ENCODE results near the gene SAP30BP.

The SAP30BP gene

DNA sequence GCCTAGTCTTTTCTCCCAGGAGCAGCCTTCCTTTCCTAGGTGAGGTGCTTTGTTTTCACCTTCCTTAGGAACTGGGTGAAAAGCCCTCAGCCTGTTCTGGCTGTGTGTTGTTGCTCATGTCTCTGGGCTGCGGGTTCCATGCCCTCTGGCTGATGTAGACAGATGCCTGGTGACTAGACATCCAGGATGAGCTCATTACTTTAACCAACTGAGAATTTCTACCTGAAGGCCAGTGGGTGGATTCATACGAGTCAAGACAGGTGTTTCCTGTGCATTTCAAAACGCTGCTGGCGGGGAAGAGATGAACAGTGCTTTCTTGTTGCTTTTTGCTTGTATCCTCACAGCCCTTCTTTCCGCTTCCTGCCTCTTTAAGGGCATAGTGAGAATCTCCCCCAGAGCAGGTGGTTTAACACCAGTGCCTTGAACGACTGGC is 22.3 kb downstream of the SAP30BP start:
- peak; percentile 6 for DNase-seq (ENCODE audit: low read depth)

DNA sequence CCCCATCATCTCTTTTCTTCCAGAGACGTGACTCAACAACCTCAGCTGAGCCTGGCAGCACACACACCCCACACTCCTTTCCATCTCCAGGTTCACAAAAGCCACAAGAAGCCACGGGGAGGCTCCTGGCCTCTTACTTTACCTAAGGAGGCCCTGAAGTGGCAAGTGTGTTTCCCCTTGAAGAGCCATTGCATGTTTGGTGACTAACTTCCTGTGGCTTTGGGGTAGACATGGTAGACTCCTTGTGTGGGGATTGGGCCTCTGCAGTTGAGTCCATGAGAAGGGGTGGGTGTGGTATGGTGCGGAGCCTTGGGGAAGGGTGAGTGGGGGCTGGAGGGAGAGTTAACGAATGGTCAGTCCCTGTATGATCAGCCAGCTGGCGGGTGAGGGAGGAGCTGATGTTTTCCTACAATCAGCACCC is 24.2 kb downstream of the SAP30BP start:
- no peak for DNase-seq (ENCODE audit: low read depth)

DNA sequence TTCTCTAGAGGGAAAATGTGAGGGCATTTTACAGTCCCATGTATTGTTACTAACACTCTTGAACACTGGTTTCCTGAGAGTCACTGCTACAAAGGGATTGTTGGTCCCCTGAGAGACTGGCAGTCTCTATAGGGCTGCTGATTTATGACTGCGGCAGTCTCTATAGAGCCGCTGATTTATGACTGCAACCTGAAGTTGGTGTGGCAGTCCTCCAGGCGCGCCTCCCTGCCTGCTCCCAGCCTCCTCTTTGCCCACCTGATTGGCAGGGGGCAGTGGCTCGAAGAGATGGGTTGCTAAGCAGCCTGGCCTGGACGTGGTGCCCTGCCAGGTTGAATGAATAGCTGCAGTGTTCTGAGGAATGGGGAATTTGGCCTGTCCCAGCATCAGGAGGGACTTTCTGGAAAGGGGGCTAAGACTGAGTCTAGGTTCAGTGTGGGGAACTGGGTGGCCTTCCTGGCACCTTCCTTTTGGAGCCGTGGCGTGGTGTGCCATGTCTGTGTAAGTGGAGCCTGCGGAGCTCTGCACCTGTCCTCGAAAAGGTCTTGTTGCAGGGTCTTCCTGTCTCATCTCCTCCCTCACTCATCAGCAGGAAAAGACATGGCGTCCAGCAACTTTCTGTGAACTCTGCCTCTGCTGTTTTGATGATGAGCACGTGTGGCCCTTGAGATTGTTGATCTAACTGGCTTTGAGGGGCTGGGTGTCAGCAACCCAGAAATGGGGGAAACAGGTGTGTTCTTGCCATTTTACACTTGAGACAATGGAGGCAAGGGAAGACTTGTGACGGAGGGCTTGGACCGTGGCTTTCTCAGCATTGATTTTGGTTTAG is 24.9 kb downstream of the SAP30BP start:
- no peak for DNase-seq (ENCODE audit: low read depth)

DNA sequence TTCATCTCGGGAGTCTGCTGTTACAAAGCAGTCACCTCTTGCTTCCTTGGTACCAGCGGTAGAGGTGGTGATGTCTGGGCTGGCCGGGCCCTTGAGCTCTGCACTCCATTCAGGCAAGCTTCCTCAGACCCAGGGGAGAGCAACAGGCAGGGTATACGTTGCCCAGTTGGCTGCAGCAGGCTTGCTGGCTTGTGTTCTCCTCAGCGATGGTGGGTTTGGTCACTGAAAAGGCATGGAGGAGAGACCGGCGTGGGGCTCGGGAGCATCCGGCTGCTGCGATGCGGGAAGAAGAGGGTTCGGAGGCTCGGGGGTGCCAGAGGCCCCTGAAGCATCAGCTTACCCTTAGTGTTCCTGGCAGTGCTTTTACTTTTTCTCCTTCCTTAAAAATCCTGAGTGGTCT is 25.8 kb downstream of the SAP30BP start:
- DNase-seq (ENCODE audit: low read depth), result no peak

DNA sequence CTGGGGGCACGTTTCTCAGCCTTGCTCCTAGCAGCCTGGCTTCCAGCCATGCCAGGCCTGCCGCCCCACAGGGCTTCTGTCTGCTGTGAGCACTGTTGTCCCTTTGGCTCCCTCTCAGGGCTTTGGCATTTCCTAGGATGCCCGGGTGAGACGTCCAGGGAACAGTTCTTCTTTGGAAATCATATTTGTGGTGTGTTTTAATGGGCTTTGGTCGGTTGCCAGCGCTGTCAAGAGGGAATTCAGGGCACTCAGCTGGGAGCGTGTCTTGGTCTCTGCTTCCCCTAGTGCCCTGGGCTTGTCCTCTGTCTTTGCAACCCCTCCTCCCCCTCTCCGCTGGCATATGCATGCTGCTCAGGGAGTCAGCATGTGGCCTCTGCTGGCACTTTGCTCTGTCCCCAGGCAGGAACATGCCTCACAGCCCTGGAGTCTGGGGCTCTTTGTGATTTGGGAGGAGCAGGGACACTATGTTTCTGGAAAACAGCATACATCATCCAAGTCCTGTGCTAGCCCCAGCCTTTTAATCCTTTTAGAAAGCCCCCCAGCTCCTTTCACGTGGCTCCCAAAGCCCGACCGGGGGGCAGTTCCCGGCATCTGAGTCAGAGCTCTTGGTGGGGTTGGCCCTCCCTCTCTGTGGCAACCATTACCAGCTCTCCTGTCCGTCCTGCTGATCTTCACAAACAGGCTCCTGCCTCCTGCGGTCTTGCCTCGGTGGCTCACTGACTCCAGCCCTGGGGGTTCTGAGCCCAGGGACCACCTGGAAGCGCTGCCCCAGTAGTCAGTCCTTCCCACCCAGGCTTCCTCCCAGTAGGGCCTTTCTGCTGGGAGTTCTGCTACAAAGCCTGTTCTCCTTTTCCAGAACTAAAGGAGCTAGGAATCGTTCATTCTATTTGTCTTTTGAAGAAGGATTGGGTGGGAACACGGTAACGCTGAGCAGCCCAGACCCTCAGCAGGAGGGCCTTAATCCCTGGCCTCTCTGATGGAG is 26.7 kb downstream of the SAP30BP start:
- no peak for DNase-seq (ENCODE audit: low read depth)

DNA sequence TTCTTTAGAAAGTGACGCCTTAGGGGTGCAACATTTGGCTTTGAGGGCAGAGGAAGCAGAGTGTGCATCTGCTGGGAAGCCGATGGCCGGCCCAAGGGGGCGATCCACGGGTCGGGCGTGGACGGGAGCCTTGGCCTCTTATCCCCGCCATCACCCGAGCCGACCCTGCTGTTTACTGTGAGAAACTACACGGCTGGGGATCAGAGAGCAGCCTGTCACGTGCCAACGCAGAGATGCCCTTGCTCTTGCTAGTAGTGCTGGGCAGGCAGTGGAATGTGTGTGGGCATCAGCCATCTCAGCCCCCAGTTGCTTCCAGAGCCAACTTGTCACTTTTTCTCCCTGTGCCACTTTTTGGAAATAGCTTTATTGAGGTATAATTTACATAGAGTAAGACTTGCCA is 27.4 kb downstream of the SAP30BP start:
- no peak for DNase-seq (ENCODE audit: low read depth)

DNA sequence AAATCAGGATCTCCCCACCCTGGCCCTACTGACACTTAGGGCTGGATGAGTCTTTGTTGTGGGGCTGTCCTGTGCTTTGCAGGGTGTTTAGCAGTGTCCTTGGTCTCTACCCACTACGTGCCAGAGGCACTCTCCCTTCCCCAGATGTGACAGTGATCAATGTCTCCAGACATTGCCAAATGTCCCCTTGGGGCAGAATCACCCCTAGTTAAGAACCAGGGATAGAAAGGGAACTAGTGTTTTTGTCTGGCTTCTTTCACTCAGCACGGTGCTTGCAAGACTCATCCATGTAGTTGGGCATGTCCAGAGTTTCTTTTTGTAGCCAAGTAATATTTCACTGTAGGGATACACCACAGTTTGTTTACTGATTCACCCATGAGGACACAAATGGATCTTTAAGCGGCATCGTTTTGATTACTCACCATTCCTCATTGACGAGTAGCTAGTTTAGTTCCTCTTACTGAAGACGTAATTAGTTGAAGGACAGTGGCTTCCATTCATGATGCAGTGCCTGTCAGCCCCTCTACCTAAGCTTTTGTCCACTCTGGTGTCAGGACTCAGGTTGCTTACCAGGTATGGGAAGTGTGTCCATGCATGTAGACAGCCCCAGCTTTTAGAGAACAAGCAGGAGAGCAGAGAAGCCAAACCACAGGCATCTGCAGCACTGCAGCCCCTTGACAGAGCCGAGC is 28.1 kb downstream of the SAP30BP start:
- DNase-seq (ENCODE audit: low read depth), result no peak

DNA sequence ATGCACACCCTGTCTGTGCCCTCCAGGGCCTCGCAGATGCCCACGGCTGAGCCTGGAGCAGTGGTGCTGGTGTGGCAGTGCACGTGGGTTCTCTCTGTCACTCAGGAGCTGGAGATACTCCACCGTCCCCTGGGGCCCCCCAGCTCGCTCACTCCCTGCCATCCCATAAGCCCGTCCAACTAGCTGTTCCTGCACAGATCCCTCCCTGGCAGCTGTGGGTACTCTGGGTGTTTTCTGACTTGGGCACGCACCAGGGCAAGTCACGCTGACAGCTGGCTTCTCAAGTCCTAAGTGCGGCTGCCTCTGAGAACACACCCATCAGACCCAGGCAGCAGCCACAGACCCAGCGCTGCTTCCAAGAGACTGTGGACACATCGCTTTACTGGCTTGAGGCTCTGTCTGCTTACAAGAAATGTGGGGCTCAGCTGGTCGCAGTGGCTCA is 28.7 kb downstream of the SAP30BP start:
- DNase-seq (ENCODE audit: low read depth), result no peak

DNA sequence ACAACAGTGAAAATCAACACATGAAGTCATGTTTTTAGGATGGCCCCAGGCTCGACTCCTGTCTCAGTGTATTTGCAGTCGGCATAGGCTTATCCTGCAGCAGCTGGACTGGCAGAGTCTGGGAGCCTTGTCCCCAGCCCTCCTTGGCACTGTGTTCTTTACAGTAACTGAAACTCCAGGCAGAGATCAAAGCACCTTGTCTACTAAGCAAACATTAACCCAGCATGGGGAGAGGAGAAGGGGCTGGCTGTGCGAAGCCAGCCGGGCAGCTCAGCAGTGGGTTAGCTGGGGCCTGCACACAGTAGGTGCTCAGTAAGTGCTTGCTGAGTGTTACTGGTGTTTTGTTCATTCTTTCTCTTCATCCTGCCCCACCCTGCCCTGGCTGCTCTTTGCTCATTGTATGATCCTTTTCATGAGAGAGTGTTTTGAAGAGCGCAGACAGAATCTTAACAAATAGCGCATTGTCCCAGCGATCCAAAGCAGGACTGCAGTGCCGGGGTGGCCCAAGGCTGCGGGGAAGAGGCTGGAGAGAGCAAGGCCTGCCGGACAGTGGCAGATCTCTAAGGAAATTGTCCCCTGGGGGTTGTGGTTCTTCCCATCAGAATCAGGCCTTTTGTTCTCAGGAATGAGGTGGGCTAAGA is 30.6 kb downstream of the SAP30BP start:
- DNase-seq (ENCODE audit: low read depth), result no peak

DNA sequence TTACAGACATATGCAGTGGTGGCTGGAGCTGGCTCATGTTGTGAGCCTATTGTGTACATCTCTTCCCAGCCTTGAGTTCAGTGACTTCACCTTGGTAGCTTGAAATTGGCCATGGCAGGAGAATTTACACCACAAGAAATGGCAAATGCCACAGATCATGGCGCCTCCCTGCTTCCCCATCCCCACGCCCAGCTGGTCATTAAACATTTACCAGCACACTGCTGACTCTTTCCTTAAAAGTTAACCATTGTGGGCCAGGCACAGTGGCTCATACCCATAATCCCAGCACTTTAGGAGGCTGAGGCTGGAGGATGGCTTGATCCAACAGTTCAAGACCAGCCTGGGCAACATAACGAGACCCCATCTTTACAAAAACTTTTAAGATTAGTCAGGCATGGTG is 31.5 kb downstream of the SAP30BP start:
- no peak for DNase-seq (ENCODE audit: low read depth)

DNA sequence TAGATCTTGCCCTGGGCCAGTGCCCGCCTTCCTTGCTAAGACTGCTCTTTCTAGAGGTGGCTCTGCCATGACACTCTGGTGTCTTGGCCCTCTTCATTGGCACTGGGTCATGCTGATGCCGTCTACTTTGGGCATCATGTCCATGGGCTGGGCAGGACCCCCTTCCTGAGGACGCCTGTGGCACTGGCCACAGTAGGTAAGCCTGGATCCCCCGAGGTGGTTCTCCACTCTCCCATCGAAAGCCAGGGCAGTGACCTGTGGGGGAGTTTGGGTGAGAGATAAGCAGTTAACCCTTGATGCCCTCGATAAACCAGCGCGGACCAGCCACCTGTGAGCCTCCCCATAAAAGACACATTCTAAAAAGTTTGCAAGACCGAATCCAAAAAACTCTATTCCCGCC is 34.1 kb downstream of the SAP30BP start:
- no peak for DNase-seq (ENCODE audit: low read depth)

DNA sequence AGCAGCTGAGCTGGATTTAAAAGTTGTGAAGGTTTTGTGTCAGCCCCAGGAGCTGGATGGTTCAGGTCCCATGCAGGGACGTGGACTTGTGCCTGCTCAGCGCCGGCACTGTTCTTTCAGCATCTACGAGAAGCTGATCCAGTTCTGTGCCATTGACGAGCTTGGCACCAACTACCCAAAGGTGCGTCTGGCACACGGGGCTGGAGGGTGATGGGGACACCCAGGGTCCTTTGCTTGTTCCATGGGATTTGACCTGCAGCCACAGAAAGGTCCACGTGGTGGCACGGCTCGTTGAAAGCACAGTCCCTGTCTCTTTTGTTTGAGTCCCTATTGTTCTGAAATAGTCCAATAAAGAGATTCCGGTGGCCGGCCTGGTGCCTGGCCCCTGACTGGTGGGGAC is 36.1 kb downstream of the SAP30BP start:
- DNase-seq (ENCODE audit: low read depth), result no peak

DNA sequence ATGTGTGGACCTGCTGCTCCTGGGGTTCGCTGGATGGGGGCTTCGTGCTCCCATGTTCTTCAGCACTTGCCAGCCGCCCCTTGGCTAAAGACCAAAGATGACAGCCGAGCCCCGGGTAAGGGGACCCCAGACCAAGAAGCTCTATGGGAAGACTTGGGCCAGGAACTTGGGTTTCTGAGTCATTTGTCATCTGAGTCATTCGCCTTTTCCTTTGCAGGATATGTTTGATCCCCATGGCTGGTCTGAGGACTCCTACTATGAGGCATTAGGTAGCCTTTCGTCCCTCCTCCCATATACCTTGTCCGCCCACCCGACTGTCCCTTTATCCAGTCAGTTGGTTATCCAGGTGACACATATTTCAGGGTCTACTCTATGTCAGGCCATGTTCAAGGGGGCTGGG is 36.5 kb downstream of the SAP30BP start:
- no peak for DNase-seq (ENCODE audit: low read depth)

DNA sequence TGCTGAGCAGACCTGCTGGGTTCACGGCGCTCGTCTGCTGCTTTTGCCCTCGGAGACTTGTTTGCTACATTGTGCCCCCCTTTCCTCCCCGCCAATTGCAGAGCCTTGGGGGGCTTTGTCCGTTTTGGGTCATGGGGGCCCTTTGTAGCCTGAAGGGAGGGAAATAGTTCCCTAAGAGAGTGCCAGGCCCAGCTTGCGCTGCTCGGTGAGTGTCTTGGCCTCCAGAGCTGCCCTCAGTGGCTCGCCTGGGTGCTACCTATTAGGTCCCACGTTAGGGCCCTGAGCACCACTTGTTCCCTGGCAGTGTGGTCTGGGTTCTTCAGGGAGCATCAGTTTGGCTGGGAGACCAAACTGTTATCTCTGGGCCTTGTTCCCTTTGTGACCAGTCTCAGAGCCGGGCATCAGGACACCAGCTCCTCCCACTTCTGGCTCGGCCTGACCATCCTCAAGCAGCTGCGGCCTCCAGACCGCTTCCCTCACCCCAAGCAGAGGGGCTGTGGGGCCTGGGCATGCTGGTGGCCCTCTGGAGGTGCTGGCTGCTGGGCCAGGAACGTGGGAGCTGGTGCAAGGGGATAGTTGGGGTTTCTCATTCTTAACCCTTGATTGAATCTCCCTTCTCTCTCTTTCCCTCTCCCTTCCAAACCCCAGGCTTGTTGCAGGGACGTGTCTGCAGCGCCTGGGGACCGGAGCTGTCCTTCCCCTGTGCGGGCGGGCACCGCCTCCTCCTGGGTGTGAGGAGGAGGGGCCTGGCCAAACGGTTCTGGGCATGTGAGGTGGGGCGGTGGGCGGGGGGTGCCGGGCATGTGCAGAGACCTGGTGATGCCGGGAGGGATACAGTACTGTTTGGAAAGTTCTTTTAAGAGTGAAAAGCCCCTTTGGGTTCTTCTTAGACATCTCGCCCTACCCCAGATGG is 38.1 kb downstream of the SAP30BP start:
- no peak for DNase-seq (ENCODE audit: low read depth)

DNA sequence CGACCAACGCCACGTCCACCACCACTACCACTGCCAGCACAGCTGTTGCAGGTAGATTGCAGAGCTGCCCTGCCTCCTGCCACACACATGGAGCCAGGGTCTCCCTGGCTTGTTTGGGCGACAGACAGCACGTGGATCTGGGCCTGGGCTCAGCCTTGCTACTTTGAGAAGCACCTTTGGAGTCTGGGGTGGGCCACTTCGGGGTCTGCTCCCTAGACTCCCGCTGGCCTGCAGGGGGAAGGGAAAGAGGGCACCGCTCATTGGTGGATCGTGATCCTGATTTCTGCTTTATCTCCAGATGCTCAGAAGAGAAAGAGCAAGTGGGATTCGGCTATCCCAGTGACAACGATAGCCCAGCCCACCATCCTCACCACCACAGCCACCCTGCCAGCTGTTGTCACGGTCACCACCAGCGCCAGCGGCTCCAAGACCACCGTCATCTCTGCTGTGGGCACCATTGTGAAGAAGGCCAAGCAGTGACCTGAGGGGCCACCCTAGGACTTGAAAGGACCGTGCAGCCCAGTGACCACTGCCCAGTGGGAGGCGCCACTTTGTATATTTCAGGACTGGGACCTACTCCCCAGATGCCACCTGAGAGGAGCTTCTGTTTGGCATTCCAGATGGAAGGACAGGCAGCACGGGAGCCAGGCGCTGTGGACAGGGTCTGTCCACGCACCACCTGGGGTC is 39.0 kb downstream of the SAP30BP start:
- DNase-seq (ENCODE audit: low read depth), result no peak

DNA sequence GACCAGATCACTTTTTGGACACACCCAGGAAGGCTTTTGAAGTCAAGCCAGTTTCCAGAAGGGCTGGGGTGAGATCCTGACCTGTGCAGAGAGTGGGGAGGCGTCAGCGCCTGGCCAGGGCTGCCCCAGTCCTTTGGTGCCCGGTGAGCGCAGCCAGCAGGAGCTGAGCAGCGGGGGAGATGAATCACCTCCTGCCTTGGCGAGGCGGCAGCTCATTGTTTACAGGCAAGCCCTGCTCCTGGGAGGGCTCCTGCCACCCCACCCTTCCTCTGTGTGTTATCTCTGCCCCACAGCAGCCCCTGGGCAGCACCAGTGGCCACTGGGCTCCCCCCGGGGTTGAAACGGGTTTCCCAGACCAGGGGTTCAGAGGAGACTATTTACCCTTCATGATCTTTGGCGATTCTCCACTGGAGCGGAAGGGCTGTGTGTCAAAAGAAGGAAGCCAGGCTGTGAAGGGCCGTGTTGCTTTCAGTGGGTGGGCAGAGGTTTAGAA is 40.0 kb downstream of the SAP30BP start:
- DNase-seq (ENCODE audit: low read depth), result no peak

DNA sequence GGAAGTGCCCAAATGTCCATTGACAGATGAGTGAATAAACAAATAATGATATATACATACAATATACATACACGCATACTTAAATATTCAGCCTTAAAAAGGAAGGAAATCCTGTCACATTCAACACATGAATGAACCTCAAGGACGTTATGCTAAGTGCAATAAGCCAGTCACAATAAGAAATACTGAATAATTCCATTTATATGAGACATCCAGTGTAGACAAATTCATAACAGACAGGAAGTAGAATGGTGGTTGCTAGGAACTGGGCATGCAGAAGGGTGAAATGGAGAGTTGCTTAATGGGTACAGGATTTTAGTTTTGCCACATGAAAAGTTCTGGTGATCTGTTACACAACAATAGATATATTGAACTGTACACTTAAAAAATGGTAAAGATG is 45.3 kb downstream of the SAP30BP start:
- no peak for DNase-seq (ENCODE audit: low read depth)

DNA sequence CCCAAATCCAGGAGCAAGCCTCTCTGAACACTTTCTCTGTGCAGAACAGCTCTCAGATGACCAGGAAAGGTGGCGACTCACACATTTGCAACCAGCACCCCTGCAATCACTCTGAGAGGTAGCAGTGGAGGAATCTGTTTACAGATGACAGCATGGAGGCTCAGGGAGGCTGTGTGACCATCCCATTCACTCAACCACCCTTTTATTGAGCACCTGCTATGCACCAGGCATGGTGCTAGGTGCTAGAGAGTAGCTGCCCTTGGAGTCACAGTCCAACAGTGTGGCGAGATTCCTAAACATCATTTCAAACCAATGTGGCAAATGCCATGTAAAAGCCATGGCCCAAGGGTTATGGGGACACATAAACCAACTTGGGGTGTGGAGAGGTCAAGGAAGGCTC is 52.6 kb downstream of the SAP30BP start:
- no peak for DNase-seq (ENCODE audit: low read depth)

DNA sequence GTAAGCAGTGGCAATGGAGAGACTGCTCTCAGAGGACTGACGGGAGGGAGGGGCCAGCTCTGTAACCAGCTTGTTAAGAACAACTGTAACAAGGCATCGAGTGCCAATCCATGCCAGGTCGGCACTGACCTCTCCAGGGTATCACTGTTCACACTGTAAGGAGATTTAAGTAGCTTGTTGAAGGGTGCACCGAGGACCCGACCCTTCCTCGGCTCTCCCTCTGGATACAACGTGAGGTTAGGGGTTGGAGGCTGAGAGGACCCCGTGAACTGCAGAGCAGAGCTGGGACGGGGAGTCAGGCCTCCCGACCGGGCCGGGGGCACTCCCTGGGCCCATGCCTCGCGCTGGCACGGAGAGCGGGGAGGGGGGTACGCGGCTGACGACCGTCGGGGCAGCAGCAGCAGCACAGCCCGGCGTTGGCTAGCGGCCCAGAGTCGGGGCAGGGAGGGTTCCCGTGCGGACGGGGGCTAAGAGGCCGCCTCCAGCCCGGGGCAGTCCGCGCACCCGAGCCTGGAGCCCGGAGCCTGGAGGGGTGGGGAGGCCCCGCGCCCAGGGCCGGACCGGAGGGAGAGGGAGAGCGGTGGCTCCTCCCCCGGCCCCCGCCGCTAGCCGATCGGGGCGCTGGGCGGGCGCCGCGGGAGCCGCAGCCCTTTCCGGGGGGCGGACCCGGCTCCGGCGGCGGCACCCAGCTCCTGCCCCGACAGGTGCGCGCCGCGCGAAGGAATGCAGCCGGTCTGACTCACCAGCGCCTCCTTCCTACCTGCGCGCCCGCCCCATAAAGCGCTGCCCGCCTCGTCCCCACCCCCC is 53.7 kb downstream of the SAP30BP start, which contains the start of gene ITGB4:
TSS of gene ITGB4 (plus strand) at position 804 of the 807 bp plus-strand sequence. CDS start 3,245 bp downstream, outside the sequence.
- peak; percentile 28 for DNase-seq (ENCODE audit: low read depth)

All from activated T-cell treated with anti-CD3 and anti-CD28 coated beads for 24 hours (primary cell).